ENCODE results near the gene DPM2.
A peak's percentile ranks its signal among the peaks of the same experiment; 100 is the strongest.

The DPM2 gene

GRCh38 chr9:127955294-127956015, 17.8 kb upstream of the DPM2 start:
- peak; percentile 71 to 82 for DNase-seq (ENCODE audit: low read depth in 2 of 2)

- no peak for DNase-seq (ENCODE audit: low read depth in 2 of 2)
These were observed 17.2 kb upstream of the DPM2 start for GRCh38 chr9:127954831-127955293.

- no peak for DNase-seq (ENCODE audit: low read depth in 2 of 2)
These were observed 16.3 kb upstream of the DPM2 start for GRCh38 chr9:127953768-127954505.

GRCh38 chr9:127953154-127953553, 15.5 kb upstream of the DPM2 start:
- DNase-seq (ENCODE audit: low read depth in 2 of 2): no peak

- no peak for DNase-seq (ENCODE audit: low read depth in 2 of 2)
These were observed 13.0 kb upstream of the DPM2 start for GRCh38 chr9:127950513-127951289.

GRCh38 chr9:127949827-127950512, 12.3 kb upstream of the DPM2 start:
- DNase-seq (ENCODE audit: low read depth in 2 of 2): no peak

GRCh38 chr9:127947841-127948710, 10.4 kb upstream of the DPM2 start:
- no peak for DNase-seq (ENCODE audit: low read depth in 2 of 2)

GRCh38 chr9:127946728-127947127, 9.1 kb upstream of the DPM2 start:
- DNase-seq (ENCODE audit: low read depth in 2 of 2): no peak

- DNase-seq (ENCODE audit: low read depth in 2 of 2): no peak
These were observed 8.3 kb upstream of the DPM2 start for GRCh38 chr9:127945942-127946341.

GRCh38 chr9:127945338-127945737, 7.7 kb upstream of the DPM2 start:
- no peak for DNase-seq (ENCODE audit: low read depth in 2 of 2)

- DNase-seq (ENCODE audit: low read depth in 2 of 2): no peak
These were observed 7.0 kb upstream of the DPM2 start for GRCh38 chr9:127944586-127945218.

GRCh38 chr9:127943731-127944144, 6.1 kb upstream of the DPM2 start:
- peak; percentile 79 to 82 for DNase-seq (ENCODE audit: low read depth in 2 of 2)

GRCh38 chr9:127943011-127943662, 5.5 kb upstream of the DPM2 start:
- DNase-seq (ENCODE audit: low read depth in 2 of 2): no peak

GRCh38 chr9:127942216-127943010, 4.8 kb upstream of the DPM2 start:
- peak in 1 of 2 donors; percentile 50 for DNase-seq (ENCODE audit: low read depth in 2 of 2)

GRCh38 chr9:127941961-127942215, 4.2 kb upstream of the DPM2 start:
- no peak for DNase-seq (ENCODE audit: low read depth in 2 of 2)

GRCh38 chr9:127941062-127941960, 3.7 kb upstream of the DPM2 start:
- DNase-seq (ENCODE audit: low read depth in 2 of 2): no peak

- DNase-seq (ENCODE audit: low read depth in 2 of 2): no peak
These were observed 2.9 kb upstream of the DPM2 start for GRCh38 chr9:127940593-127940992.

- no peak for DNase-seq (ENCODE audit: low read depth in 2 of 2)
These were observed 640 bp upstream of the DPM2 start for GRCh38 chr9:127938298-127938690.
